SK-N-MC (cell line): ENCODE data around the gene VAT1L.

Experiments
- DNase-seq: peaks from one replicate; pipeline ENCODE4 v3.0.0-alpha.2; 2011; ENCODE audit warnings: low read depth, low spot score
- H3K27ac ChIP-seq: fragments of 200-600 bp; sonication (generic); 2 replicates; pipeline ENCODE4 v1.5.1; 2016; ENCODE audit warnings: mixed run types
- H3K36me3 ChIP-seq: fragments of 200-600 bp; sonication (generic); 2 replicates; pipeline ENCODE4 v1.6.1; 2017; ENCODE audit warnings: antibody characterized with exemption, low read length, mixed read lengths; ENCODE audit not compliant: insufficient read depth
- H3K4me3 ChIP-seq: fragments of 200-600 bp; sonication (generic); 2 replicates; pipeline ENCODE4 v1.5.1; 2016
- H3K9ac ChIP-seq: fragments of 200-600 bp; sonication (generic); 2 replicates; pipeline ENCODE4 v1.8.0; 2017; ENCODE audit warnings: mixed run types, mixed read lengths; ENCODE audit not compliant: insufficient read length
- H3K9me3 ChIP-seq: fragments of 200-600 bp; sonication (generic); 2 replicates; pipeline ENCODE4 v1.6.1; 2017; ENCODE audit warnings: low read depth, mild to moderate bottlenecking, antibody characterized with exemption, low read length, moderate library complexity, mixed read lengths
- EZH2 ChIP-seq: fragments of 200-600 bp; sonication (generic); IDR thresholded peaks from one replicate; pipeline ENCODE4 v1.6.1; 2017; ENCODE audit warnings: antibody characterized with exemption
- FOXP2 ChIP-seq: optimal IDR thresholded peaks from 2 replicates; pipeline ENCODE3; 2011; ENCODE audit warnings: mild to moderate bottlenecking, moderate library complexity; ENCODE audit not compliant: insufficient read depth; ENCODE audit errors: extremely low read length, control extremely low read depth
- POLR2AphosphoS5 ChIP-seq: IDR thresholded peaks from 2 replicates; pipeline ENCODE4 v1.6.1; 2012; ENCODE audit warnings: mild to moderate bottlenecking, low read depth, low read length, borderline replicate concordance

VAT1L gene

GRCh38 chr16:77860953-77861352 lies 72.6 kb downstream of the VAT1L start:
- Histone ChIP-seq H3K27ac (no peak overlapping the region), H3K9me3 (no peaks in the 10 kb centered on the region), H3K36me3 (no peaks in the 10 kb centered on the region), H3K9ac (no peak overlapping the region), H3K4me3 (no peak overlapping the region)
- TF ChIP-seq POLR2AphosphoS5: no peak
- no peak for TF ChIP-seq EZH2
- TF ChIP-seq FOXP2: no peak
- DNase-seq: no peak

GRCh38 chr16:77863250-77863649 lies 74.9 kb downstream of the VAT1L start:
- no peak for DNase-seq
- no peaks in the 10 kb centered on the region for H3K9me3 ChIP-seq
- no peak overlapping the region for H3K27ac ChIP-seq
- H3K9ac ChIP-seq: no peak overlapping the region
- H3K4me3 ChIP-seq: no peak overlapping the region
- no peaks in the 10 kb centered on the region for H3K36me3 ChIP-seq
- TF ChIP-seq EZH2: no peak
- TF ChIP-seq FOXP2: no peak
- TF ChIP-seq POLR2AphosphoS5: no peak

- H3K4me3 ChIP-seq: no peak overlapping the region
- TF ChIP-seq FOXP2 (no peak), POLR2AphosphoS5 (no peak), EZH2 (no peak)
- no peak overlapping the region for H3K27ac ChIP-seq
- H3K9ac ChIP-seq: no peak overlapping the region
- DNase-seq: no peak
- H3K36me3 ChIP-seq: no peaks in the 10 kb centered on the region
- no peaks in the 10 kb centered on the region for H3K9me3 ChIP-seq
These were observed 78.4 kb downstream of the VAT1L start for GRCh38 chr16:77866752-77867151.

GRCh38 chr16:77868052-77868451 lies 79.7 kb downstream of the VAT1L start:
- TF ChIP-seq FOXP2: no peak
- TF ChIP-seq EZH2: no peak
- TF ChIP-seq POLR2AphosphoS5: no peak
- no peak for DNase-seq

GRCh38 chr16:77868478-77868877 lies 80.1 kb downstream of the VAT1L start:
- Histone ChIP-seq H3K9ac (no peak overlapping the region), H3K9me3 (no peaks in the 10 kb centered on the region), H3K4me3 (no peak overlapping the region), H3K27ac (no peak overlapping the region), H3K36me3 (no peaks in the 10 kb centered on the region)
- no peak for DNase-seq
- TF ChIP-seq FOXP2 (no peak), EZH2 (no peak), POLR2AphosphoS5 (no peak)

More at GRCh38 chr16:77868052-77868451, 79.7 kb downstream of the VAT1L start:
- Histone ChIP-seq H3K9ac (no peak overlapping the region), H3K36me3 (no peaks in the 10 kb centered on the region), H3K27ac (no peak overlapping the region), H3K4me3 (no peak overlapping the region), H3K9me3 (no peaks in the 10 kb centered on the region)

- Histone ChIP-seq H3K27ac (no peak overlapping the region), H3K4me3 (no peak overlapping the region), H3K36me3 (no peaks in the 10 kb centered on the region), H3K9ac (no peak overlapping the region), H3K9me3 (no peaks in the 10 kb centered on the region)
- no peak for TF ChIP-seq EZH2
- no peak for TF ChIP-seq FOXP2
- TF ChIP-seq POLR2AphosphoS5: no peak
- no peak for DNase-seq
These were observed 81.8 kb downstream of the VAT1L start for GRCh38 chr16:77869997-77870813.

- no peak overlapping the region for H3K9ac ChIP-seq
- DNase-seq: no peak
- no peak overlapping the region for H3K27ac ChIP-seq
- H3K9me3 ChIP-seq: no peaks in the 10 kb centered on the region
- H3K4me3 ChIP-seq: no peak overlapping the region
- TF ChIP-seq FOXP2: no peak
- no peak for TF ChIP-seq POLR2AphosphoS5
- no peak for TF ChIP-seq EZH2
- H3K36me3 ChIP-seq: no peaks in the 10 kb centered on the region
These were observed 83.6 kb downstream of the VAT1L start for GRCh38 chr16:77871932-77872331.

GRCh38 chr16:77873066-77873465 lies 84.7 kb downstream of the VAT1L start:
- Histone ChIP-seq H3K4me3 (no peak overlapping the region), H3K27ac (no peak overlapping the region), H3K9ac (no peak overlapping the region), H3K9me3 (no peaks in the 10 kb centered on the region), H3K36me3 (no peaks in the 10 kb centered on the region)
- TF ChIP-seq EZH2: no peak
- TF ChIP-seq FOXP2: no peak
- TF ChIP-seq POLR2AphosphoS5: no peak
- DNase-seq: no peak
